HEK293 (cell line): ENCODE results near the gene CACNG4.

Experiments
- SETDB1 ChIP-seq: IDR thresholded peaks from one replicate; pipeline ENCODE4 v1.6.1; 2017; ENCODE audit warnings: mild to moderate bottlenecking, low read length, moderate library complexity, mixed read lengths; ENCODE audit not compliant: insufficient read length
- WT1 ChIP-seq: fragments of 450-650 bp; formaldehyde crosslinking; IDR thresholded peaks from 2 replicates; pipeline ENCODE4 v1.5.1; 2016; ENCODE audit warnings: missing biosample characterization, missing genetic modification characterization
- YY1 ChIP-seq: fragments of 450-650 bp; formaldehyde crosslinking; IDR thresholded peaks from 2 replicates; pipeline ENCODE4 v1.5.1; 2018; ENCODE audit warnings: missing biosample characterization, missing genetic modification characterization
- TF ChIP-seq, protein P1 (sequence below): sonication (generic); formaldehyde crosslinking; IDR thresholded peaks from 2 replicates; pipeline ENCODE4 v1.8.1; 2022; ENCODE audit warnings: mild to moderate bottlenecking, moderate library complexity, missing genetic modification reagents
- TF ChIP-seq, protein P2 (sequence below): fragments of 450-650 bp; formaldehyde crosslinking; IDR thresholded peaks from 2 replicates; pipeline ENCODE4 v1.5.1; 2016; ENCODE audit warnings: missing biosample characterization, missing genetic modification characterization
- TF ChIP-seq, protein P3 (sequence below): fragments of 450-650 bp; formaldehyde crosslinking; IDR thresholded peaks from 2 replicates; pipeline ENCODE4 v1.5.1; 2016; ENCODE audit warnings: missing biosample characterization, missing genetic modification characterization

DNA sequence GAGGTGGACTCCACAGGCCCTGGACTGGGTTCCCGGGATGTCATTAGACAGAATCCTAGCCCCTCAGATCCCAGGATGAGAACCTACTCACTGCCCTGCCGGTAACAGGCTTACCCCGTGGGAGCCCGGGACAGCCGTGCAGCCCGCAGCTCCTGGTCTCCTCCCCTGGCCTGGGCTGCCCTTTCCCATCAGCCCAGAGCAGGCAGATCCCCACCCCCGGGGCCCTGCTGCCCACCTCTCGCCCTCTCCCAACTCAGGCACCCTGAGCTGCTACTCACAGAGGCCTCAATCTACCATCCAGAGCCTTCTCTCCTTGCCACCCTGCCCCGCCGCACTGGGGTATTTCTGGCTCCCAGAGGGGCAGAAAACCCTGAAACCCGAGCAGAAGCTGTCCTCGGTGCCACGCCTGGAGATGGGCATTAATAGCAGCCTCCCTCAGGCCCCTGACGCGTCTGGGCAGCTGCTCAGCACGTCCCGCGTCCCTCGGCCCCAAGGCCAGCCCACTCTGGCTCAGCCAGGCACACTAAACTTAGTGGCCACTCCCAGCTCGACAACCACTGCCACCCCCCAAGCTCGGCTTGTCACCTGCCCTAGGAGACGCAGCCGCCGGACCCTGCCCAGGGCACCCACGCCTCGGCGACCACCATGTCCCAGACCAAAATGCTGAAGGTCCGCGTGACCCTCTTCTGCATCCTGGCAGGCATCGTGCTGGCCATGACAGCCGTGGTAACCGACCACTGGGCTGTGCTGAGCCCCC, 79.7 kb downstream of the CACNG4 start, which contains the start of gene CACNG1:
- TF ChIP-seq, protein P1, sequence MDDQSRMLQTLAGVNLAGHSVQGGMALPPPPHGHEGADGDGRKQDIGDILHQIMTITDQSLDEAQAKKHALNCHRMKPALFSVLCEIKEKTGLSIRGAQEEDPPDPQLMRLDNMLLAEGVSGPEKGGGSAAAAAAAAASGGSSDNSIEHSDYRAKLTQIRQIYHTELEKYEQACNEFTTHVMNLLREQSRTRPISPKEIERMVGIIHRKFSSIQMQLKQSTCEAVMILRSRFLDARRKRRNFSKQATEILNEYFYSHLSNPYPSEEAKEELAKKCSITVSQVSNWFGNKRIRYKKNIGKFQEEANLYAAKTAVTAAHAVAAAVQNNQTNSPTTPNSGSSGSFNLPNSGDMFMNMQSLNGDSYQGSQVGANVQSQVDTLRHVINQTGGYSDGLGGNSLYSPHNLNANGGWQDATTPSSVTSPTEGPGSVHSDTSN (CRISPR knock-in tag) = no peak
- TF ChIP-seq WT1 (tag by site-specific recombination) = no peak
- no peak for TF ChIP-seq SETDB1
- TF ChIP-seq, protein P2, sequence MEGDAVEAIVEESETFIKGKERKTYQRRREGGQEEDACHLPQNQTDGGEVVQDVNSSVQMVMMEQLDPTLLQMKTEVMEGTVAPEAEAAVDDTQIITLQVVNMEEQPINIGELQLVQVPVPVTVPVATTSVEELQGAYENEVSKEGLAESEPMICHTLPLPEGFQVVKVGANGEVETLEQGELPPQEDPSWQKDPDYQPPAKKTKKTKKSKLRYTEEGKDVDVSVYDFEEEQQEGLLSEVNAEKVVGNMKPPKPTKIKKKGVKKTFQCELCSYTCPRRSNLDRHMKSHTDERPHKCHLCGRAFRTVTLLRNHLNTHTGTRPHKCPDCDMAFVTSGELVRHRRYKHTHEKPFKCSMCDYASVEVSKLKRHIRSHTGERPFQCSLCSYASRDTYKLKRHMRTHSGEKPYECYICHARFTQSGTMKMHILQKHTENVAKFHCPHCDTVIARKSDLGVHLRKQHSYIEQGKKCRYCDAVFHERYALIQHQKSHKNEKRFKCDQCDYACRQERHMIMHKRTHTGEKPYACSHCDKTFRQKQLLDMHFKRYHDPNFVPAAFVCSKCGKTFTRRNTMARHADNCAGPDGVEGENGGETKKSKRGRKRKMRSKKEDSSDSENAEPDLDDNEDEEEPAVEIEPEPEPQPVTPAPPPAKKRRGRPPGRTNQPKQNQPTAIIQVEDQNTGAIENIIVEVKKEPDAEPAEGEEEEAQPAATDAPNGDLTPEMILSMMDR = no peak
- TF ChIP-seq, protein P3, sequence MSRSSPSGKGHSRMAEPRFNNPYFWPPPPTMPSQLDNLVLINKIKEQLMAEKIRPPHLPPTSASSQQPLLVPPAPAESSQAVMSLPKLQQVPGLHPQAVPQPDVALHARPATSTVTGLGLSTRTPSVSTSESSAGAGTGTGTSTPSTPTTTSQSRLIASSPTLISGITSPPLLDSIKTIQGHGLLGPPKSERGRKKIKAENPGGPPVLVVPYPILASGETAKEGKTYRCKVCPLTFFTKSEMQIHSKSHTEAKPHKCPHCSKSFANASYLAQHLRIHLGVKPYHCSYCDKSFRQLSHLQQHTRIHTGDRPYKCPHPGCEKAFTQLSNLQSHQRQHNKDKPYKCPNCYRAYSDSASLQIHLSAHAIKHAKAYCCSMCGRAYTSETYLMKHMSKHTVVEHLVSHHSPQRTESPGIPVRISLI (tag by site-specific recombination) = no peak
- TF ChIP-seq YY1 (tag by site-specific recombination) = no peak
